ENCODE results near the gene TSPYL4. TPM values are rescaled to one million over a fixed set of nuclear protein-coding genes. Genes with fewer than 3 reads are reported as not detected.

Gene TSPYL4
- total RNA-seq, 2 donors from 2014 or later = 5.7 to 7.5 TPM

DNA sequence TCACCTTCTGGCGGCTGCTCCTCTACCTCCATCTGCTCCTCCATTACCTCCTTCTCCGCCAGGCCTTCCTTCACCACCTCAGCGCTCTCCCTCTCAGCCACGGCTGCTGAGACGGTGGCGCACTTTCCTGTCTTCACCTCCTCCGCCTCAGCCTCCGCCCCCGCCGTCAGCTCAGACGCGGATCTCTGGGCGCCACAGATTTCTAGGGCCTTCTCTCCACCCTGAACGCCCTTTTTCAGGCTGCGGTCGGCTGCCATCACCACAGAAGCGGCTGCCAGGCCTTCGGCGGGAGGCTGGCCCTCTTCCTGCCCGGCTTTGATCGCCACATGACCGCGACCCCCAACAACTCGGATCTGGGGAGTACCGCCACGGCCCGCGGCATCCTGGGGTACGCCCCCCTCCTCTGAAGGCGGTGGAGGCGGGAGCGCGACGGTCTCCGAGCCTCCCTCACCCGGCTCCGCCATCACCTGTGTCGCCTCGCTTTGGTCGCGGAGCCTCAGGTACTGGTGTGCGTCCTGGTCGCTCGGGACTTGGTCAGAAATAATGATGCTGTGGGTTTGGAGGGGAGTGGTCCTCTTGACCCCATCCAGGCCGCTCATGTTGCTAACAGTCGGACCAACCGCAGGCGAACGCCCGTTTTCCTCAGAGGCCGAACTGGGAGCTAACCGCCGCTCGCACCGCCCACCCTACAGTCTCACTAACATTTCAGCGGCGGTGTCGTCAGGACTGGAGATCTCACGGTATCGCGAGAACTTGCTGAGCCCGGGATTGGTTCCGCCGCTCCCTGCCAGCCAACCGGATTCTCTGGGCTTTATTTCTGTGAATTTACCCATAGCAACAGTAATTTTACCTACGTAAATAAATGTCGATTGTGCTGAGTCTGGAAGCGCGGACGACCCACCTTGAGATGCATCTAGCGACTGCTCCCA is 25.6 kb upstream of the TSPYL4 start, which contains the start of gene TSPYL1:
TSPYL1 (minus strand) TSS at position 699 of the 929 bp plus-strand sequence; CDS start at position 599, 100 bp downstream.
- DNase-seq (peak; percentile 97), ATAC-seq (peak; percentile 96)
- intact Hi-C loops (cut with DNase I, micrococcal nuclease) = loop anchor here in 1 of 2 donors (5.0 to 10.0 kb wide), 2 partner anchors 85 to 288 kb away; no protein-coding TSS in a partner anchor

DNA sequence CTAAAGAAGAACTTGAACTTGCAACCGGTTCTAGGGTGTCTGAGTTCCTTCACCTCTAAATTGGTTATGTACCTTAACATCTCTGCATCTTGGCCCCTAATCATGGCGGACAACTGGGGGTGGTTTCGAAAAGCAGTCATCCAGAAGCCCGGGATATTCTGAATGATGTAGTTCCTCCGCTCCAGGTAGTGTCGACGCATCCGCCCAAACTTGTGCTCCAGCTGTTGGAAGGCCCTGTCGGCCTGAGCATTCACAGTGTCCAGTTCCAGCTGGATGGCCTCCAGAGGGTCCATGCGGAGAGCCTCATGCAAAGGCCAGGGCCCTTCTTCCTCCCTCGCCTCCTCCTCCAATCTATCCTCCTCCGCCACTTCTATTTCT is 25.0 kb upstream of the TSPYL4 start:
- ATAC-seq (peak; percentile 22), DNase-seq (peak in 1 of 2 donors; percentile 52)
- intact Hi-C loops (cut with DNase I, micrococcal nuclease) = loop anchor here in 1 of 2 donors (5.0 kb wide), 1 partner anchor 288 kb away; no protein-coding TSS in a partner anchor

DNA sequence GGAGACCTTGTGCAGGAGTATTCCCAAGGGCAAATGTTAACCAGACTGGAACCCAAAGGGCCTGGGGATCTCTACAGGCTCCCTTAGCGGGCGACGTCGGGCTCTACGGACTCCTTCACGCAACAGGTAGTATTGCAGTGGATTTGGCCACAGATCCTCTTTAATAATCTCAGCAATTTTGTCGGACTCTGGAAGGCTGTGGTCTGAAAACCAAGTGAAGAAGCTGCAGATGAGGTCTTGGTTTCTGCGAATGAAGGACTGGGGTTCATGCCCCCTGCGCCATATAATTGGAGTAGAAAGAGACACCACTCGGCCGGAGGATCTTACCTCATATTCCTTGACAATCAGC is 24.6 kb upstream of the TSPYL4 start:
- intact Hi-C loops (cut with DNase I, micrococcal nuclease) = loop anchor here in 1 of 2 donors (5.0 kb wide), 1 partner anchor 289 kb away; no protein-coding TSS in a partner anchor
- no peak for DNase-seq

DNA sequence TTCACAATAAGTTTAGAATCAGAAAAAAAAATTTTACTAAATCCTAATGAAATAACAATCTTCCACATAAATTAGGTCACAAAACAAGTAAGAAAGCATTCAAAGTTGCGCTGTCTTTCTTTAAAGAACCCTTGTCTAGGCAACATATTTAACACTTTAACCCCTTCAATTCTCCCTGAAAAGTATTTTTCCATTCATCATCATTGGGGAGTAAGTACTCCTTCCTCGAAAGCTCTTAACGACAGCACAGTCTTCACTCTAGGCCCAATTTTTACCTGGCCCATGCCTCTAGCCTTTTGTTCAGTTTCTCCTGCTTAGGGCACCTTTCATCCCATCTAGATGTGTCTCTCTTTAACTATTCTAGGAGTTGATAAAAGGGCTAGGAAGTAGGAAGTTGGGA is 23.2 kb upstream of the TSPYL4 start:
- intact Hi-C loops (cut with DNase I, micrococcal nuclease) = loop anchor here in 1 of 2 donors (5.0 kb wide), 1 partner anchor 290 kb away; no protein-coding TSS in a partner anchor

More for the DNA sequence above, 24.6 kb upstream of the TSPYL4 start:
- ATAC-seq = no peak

DNA sequence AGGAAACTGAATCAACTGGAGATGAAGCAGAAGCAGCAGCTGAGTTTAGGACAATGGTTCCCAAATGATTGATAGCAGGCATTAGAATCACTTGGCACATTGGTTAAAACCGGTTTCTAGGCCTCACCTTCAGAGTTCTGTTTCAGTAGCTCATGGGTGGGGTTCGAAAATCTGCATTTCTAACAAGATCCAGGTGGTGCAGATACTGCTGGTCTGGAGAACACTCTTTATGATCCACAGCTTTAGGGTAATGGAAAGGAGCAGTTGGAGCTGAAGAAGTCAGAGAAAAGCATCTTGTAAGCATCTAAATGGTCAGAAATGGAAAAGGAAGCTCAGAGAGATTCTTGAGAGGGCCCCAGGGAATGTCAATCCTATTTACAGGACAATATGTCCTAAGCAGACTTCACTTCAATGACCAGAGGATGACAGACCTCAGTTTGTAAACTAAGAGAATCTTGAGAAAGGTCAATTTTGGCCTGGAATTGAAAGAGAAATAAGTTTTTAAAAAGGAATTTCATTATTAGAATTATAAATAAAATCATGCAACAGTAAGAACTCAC is 17.4 kb upstream of the TSPYL4 start:
- ATAC-seq (no peak), DNase-seq (no peak)
- intact Hi-C loops (cut with DNase I, micrococcal nuclease) = no loop called here

More for the DNA sequence above, 23.2 kb upstream of the TSPYL4 start:
- ATAC-seq = no peak
- DNase-seq = no peak

DNA sequence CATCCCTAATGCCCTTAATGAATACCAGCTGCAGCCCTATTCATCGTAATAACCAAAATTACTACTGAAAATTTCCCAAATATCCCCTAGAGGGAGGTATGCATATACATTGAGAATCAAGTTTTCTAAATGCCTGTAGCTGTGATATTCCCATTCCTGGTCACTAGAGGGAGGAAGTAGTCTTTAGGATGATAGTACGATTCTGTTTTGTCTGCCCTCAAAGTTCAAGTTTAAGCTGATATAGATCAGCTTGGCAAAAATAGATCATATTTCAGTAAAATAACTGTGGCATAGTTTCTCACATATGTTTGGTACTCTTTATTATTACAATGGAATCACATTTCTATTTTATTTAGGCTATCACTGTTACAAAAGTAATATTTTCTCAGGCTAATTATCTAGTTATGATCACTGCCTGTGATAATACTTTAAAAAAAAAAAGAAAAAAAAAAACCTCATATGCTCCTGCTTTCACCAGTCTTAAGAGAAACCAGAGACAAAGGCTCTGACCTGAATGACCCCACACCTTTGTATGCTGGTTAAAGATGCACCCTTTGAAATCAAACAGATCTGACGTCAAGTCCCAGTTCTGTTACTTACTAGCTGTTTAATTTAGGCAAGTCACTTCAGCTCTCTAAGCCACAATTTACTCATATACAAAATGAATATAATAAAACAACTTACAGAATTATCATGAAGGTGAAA is 14.9 kb upstream of the TSPYL4 start:
- no peak for DNase-seq

DNA sequence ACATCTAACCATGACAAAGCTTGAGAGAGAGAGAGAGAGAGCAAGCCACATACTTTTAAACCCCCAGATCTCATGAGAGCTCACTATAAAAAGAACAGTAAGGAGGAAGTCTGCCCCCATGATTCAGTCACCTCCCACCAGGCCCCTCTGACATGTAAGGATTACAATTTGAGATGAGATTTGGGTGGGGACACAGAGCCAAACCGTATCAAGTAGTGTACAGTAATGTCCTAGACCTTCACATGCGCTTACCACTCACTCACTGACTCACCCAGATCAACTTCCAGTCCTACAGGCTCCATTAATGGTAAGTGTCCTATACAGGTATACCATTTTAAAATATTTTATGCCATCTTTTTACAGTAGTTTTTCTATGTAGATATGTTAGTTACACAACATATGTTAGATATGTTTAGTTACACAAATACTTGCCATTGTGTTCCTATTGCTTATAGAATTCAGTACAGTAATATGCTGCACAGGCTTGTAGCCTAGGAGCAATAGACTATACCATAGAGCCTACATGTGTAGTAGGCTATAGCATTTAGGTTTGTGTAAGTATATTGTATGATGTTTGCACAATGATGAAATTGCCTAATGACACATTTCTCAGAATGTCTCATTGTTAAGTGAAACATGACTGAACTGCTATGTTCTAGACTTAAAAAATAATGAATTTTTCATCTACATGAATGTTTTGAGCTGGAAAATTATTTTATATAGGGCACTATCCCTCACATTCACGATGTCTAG is 14.1 kb upstream of the TSPYL4 start:
- intact Hi-C loops (cut with DNase I, micrococcal nuclease) = no loop called here
- DNase-seq = no peak
- no peak for ATAC-seq

More for the DNA sequence above, 14.9 kb upstream of the TSPYL4 start:
- peak; percentile 78 for ATAC-seq
- intact Hi-C loops (cut with DNase I, micrococcal nuclease) = no loop called here

DNA sequence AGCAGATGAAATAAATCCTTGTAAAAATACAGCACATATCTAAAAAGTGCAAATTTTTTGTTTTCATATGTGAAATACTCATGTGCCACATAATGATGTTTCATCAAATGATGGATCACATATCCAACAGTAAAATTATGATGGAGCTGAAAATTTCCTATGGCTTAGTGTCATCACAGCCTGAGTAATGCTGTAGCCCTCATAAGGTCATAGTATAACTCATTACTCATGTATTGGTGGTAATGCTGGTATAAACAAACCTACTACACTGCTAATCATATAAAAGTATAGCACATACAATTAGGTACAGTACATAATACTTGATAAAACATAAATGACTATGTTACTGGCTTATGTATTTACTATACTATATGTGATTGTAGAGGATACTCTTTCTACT is 12.9 kb upstream of the TSPYL4 start:
- ATAC-seq = no peak
- DNase-seq = no peak
- intact Hi-C loops (cut with DNase I, micrococcal nuclease) = no loop called here

DNA sequence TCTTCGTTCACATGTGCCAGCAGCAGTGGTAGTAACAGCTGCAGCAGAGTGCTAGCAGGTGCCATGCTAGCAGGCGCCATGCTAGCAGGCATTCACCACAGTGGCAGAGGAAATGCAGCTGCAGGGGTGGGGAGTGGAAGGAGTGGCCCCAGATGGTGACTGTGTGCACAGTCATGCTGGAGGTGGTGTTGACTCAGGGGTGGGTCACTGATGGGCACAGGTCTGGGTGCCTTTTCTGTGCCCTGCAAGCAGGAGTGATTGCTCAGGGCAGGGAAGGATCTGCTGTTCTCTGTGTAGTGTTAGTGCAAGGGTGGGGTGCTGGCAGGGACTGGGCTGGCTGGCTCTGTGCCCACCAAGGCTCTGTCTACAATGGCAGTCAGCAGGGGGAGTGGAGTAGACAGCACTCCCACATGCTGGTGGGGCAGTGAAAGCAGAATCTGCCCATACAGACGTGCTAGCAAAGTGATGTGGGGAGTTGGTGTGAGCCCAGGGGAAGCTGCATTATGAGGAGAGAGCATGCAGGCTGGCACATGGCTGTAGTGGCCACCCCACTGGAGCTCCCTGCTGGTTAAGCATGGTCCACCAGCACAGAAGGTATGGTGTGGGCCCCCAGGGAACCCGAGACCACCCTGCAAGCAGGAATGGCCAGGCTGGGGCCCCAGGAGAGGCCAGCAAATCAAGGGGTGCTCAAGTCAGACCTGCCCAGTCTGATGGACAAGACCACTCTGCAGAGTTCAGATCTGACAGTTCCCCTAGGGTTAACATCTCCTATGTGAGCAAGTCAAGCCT is 11.4 kb upstream of the TSPYL4 start:
- intact Hi-C loops (cut with DNase I, micrococcal nuclease) = no loop called here
- DNase-seq (peak in 1 of 2 donors; percentile 45), ATAC-seq (peak; percentile 91)

DNA sequence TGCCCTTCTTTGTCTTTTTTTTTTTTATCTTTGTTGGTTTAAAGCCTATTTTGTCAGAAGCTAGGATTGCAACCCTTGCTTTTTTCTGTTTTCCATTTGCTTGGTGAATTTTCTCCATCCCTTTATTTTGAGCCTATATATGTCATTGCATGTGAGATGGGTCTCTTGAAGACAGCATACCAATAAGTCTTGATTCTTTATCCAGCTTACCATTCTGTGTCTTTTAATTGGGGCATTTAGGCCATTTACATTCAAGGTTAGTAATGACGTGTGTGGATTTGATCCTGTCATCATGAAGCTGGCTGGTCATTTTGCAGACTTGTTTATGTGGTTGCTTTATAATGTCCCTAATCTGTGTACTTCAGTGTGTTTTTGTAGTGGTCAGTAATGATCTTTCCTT is 9.5 kb upstream of the TSPYL4 start:
- ATAC-seq (no peak), DNase-seq (no peak)
- intact Hi-C loops (cut with DNase I, micrococcal nuclease) = no loop called here

DNA sequence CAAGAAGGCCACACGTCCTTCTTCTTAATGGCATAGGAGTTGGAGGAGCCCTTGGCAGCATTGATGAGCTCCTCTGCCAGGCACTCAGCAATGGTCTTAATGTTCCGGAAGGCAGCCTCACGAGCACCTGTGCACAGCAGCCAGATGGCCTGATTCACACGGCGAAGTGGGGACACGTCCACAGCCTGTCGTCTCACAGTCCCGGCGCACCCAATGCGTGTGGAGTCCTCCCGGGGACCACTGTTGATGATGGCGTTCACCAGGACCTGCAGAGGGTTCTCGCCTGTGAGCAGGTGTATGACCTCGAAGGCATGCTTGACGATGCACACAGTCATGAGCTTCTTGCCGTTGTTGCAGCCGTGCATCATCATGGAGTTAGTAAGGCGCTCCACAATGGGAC is 4.6 kb upstream of the TSPYL4 start:
- peak in 1 of 2 donors; percentile 19 for DNase-seq
- no peak for ATAC-seq
- intact Hi-C loops (cut with DNase I, micrococcal nuclease) = no loop called here

DNA sequence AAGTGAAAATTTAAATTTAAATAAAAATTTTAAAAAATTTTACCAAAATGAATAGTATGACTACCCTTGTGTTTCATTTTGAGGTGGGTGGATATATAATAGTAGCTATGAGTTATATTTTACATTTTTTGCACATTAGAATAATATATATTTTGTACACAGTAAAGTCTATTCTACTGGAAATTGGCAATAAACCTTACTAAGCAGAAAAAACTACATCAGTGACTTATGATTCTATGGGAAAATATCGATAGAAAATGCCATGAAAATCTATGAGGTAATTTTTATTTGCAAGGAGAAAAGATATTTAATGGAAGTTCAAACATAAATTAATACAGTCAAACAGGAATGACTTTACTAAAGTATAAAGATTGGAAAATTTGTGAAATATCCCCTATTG is 2.8 kb upstream of the TSPYL4 start:
- DNase-seq = no peak
- no peak for ATAC-seq
- intact Hi-C loops (cut with DNase I, micrococcal nuclease) = no loop called here

DNA sequence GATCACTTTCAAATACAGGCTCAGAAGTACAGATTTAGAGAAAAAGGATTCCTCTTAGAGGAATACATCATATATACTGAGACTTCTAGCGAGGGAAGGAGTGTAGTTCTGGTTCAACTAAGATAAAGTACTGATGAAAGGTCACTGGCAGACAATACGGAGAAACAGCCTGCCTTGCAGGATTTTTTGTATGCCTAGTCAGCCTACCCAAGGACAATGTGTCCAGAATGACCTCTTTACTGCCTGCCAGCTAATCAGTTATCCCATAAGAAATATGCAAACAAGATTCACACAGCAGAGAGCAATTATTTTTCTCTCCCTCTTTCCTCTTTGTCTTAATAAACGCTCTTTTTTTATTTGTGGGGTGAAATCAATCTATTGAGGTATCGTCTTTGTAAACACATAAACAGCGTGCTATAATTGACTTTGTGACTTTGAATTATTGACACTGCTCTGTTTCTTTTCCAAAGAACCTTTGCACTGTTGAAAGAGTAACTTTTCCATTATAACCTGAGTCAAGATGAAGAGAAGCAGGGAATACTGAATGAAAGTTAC is 1.4 kb upstream of the TSPYL4 start:
- DNase-seq (no peak), ATAC-seq (peak; percentile 16)
- intact Hi-C loops (cut with DNase I, micrococcal nuclease) = no loop called here

DNA sequence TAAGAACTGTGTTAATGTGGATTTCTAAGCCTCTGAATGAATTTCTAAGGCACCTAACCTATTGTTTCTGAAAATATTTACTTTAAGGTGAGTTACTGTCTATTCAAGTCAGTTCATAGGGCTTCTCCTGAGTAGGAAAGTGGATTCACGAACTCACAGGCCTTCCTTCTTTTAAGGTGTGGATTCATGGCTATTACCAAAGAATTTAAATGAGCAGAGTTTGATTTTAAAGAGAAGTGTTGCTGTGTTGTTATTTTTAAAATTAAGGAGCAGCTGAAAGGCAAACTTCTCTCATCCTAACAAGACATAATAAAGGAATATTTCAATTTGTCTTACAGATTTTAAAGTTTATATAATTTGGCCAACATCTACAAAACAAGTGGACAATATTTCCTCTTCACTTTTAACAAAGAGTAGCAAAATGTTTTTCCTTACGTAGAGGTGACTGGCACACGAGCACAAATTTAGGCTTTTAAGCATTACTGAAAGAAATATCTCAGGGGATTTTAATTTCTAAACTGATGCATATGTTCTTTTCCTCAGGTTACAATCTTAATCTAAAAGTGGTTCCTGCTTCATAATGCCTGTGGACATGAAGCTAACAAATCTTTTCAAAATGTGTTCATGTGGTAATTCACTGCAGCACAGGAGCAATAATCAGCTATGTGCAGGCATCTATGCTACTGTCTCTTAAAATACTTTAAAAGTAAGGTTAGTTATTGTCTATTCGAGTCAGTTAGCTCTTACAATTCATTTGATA is 602 bp upstream of the TSPYL4 start:
- intact Hi-C loops (cut with DNase I, micrococcal nuclease) = no loop called here
- peak; percentile 46 for ATAC-seq

DNA sequence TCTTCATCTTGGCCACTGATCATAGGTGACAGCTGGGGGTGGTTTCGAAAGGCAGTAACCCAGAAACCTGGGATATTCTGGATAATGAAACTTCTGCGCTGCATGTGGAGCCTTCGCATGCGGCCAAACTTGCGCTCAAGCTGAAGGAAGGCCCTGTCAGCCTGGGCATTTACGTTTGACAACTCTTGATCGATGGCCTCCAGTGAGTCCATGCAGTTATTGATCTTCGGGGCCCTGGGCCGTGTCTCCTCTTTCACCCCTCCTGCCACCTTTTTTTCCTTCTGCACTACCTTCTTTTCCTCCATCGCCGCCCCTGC is 729 bp downstream of the TSPYL4 start:
- intact Hi-C loops (cut with DNase I, micrococcal nuclease) = no loop called here

More for the DNA sequence above, 602 bp upstream of the TSPYL4 start:
- DNase-seq = no peak

DNA sequence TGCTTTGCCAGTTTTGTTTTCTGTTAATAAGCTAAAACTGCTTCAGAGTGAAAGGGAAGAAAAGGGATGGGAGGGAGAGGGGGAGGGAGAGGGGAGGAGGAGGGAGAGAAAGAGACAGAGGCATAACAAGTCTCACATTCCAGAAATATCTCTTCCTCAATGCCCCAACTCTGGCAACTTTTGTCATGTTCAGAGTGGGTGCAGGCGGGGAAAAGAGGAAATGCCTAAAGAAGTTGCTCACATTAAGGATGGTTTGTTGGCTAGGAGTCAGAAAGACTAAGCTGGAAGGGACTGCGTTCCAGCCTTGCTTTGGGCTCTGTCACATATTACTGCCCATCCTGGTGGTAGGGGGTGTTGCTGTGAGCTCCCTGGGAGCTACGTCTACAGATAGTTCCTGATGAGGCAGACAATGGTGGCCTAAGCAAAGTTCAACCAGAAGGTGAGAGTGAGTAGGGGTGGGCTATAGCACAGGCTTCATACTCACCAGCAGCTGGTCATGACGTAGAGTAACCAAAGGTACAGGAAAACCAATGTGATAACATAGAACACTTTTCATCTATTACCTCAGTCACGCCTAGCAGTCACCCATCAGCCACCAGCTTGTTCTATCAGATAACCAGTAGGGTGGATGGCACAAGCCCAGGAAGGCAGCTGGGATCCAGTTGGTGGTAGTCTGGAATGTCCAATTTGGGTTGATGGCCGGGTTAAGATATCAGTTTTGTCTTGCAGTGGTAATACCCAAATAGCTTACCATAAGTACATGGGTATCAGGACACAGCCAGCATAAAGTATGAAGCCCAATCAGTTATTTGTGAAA is 2.1 kb downstream of the TSPYL4 start:
- no peak for DNase-seq
- intact Hi-C loops (cut with DNase I, micrococcal nuclease) = no loop called here
- no peak for ATAC-seq

More for the DNA sequence above, 729 bp downstream of the TSPYL4 start:
- peak; percentile 1 for ATAC-seq
- no peak for DNase-seq

Measured in left colon (tissue), 2 donors.